ENCODE results near the gene CDH8.

The CDH8 gene

GRCh38 chr16:61606581-61606980 is 429.7 kb downstream of the CDH8 start:
- no peak overlapping the region for H2AFZ ChIP-seq (ENCODE audit: low read depth, low read length)
- ATAC-seq (ENCODE audit: insufficient read depth, low read depth) (no peak), DNase-seq (no peak)
- no peaks in the 10 kb centered on the region for H3K36me3 ChIP-seq (ENCODE audit: insufficient read depth, low read length)
- no peak overlapping the region for H3K4me2 ChIP-seq (ENCODE audit: insufficient read depth, low read length)
- no peaks in the 10 kb centered on the region for H3K9me3 ChIP-seq (ENCODE audit: insufficient read depth, low read length, severe bottlenecking)
- H3K4me1 ChIP-seq (ENCODE audit: insufficient read depth, low read length): no peaks in the 10 kb centered on the region
- H4K20me1 ChIP-seq (ENCODE audit: insufficient read depth, low read length): no peaks in the 10 kb centered on the region
- H3K4me3 ChIP-seq (ENCODE audit: low read depth in 1 of 2, low read length in 2 of 2): no peak overlapping the region
- H3K9ac ChIP-seq (ENCODE audit: low read depth, low read length): no peak overlapping the region
- no peaks in the 10 kb centered on the region for H3K79me2 ChIP-seq (ENCODE audit: insufficient read depth, low read length)
- H3K27ac ChIP-seq (ENCODE audit: low read length): no peak overlapping the region
- no peaks in the 10 kb centered on the region for H3K27me3 ChIP-seq (ENCODE audit: insufficient read depth, low read length, poor library complexity)
- TF ChIP-seq CTCF (IDR thresholded peaks at IDR 0.05; ENCODE audit: borderline replicate concordance, extremely low read depth, low read length, poor library complexity, severe bottlenecking) (no peak), EZH2 (IDR thresholded peaks at IDR 0.05; ENCODE audit: borderline replicate concordance, low read depth, low read length, severe bottlenecking) (no peak)

All from DND-41 (cell line).